Activated naive CD4-positive, alpha-beta T cell treated with anti-CD3 and anti-CD28 coated beads, Interleukin-2, amount 50 U/mL, for 16 hours (primary cell): Measurements from ENCODE around the gene NUP62.
"Not testable (repeated sequence)": the region's sequence is repeated elsewhere in the genome, so short reads cannot be mapped to it uniquely, and the experiment has no call there.

Experiments used
- DNase-seq: peaks from one replicate; pipeline ENCODE4 v3.0.0-alpha.2; 2020

Gene NUP62

GRCh38 chr19:49924881-49925210 is 4.5 kb downstream of the NUP62 start:
- DNase-seq, result not testable (repeated sequence)

DNA sequence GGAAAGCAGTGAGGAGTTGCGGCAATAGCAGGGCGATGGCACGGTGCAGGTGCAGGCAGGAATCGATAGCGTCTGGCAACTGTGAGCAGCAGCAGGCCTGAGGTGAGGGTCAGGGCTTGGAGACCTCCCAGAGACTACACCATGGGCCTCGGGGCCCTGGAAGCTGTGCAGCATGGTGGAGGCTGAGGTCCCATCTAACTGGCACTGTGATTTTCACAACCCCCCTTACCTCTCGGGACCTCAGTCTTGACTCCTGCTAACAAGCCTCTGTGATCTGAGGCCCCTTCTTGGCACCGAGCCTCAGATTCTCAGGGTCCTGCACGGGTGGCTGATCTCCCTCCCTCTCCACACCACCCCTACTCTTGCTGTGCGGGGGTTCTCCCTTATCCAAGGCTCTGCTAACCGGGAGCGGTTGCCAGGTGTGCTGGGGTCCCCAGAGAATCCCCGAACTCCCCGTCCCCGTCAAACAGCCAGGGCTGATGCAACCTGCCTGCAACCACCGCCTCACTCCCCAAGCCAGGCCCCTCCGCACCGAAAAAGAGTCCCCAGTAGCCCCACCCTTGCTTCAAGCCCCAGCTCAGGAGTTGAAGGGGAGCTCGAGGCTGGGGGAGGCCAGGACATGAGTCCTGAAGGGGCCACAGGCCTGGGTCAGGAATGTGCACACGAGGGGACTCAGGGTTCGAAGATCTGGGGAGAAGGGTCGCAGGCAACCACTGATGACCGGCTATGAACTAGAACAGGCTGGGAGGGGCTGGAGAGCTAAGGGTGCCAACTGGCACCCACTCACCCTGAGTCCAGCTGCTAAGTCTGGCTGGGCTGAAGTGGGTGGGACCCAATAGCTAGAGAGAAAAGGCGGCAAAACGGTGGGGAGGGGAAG is 5.1 kb downstream of the NUP62 start:
- no peak for DNase-seq

DNA sequence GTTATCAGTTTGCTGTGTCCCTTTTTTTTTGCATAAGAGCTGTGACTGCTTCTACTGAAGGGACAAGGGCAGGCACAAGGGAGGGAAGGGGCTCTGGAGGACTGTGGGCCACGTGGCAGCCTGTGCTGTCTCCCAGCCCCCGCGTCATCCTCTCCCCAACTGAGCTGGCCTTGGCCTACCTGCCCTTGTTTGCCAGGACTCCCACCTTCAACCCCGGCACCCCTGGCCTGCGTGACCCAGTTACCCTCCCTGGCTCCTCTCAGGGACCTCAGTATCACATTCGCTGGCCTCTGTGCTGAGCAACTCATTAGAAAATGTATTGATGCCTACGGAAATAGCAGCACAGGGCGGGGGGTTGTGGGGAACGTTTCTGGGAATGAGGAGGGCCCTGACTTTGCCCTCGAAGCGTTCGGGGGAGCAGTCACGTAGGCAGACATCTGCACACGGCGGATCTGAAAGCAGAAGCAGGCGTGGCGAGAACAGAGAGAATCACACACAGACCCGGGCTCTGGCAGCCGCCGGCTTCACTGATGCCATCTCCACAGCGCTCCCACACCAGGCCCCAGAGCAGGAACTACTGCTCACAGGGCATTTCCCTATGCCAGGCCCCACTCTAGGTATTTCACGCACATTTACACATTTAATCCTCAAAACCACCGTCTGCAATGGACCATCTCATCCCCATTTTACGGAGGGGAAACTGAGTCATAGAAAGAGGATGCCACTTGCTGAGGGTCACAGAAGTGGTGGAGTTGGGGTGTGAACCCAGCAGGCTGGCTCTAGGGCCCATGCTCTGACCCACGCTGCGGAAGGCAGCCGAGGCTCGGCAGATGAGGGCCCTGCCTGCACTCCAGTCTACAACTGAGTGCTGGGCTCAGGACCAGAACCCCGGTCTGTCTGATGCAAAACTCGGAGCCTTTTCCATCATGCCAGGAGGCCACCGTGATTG is 6.0 kb downstream of the NUP62 start:
- no peak for DNase-seq

DNA sequence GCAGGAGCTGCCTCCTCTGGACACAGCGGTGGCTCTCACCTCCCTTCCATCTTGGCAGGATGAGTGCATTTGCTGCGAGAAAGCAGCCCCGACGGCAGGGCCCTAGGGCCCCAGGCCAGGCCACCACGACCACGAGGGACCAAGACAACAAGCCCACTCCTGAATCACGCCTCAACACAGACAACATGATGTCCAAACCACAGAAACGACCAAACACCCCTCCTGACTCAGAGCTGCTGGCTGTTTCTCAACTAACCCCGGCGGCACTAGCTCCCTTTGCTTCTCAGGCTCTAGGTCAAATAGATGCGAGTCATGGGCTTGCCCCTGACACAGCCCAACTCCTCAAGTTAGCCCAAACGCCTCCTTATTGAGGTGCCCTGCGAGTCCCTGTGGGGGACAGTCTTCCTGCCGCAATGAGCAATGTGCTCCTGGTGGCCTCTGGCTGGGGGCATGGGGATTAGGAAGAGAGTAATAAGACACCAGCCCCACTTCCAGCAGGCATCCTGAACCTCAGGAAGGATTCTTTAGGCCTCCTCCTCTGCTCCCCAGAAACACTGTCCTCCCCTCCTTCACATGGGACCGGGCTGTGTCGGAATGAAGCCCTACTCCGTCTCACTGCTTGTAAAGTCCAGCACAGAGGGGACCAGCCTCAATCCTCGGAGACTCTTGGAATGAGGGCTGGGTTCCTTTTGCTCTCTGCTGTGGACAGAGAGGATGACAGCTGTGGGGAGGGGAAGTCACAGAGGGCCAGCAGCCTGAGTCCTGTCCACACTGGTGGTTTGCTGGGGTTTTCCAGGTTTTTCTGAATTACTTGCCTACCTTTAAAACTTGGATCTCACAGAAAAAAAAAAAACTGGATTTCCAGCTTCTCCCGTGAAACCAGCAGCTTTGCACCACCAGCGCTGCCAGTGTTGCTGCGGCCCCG is 7.2 kb downstream of the NUP62 start:
- DNase-seq, result no peak

DNA sequence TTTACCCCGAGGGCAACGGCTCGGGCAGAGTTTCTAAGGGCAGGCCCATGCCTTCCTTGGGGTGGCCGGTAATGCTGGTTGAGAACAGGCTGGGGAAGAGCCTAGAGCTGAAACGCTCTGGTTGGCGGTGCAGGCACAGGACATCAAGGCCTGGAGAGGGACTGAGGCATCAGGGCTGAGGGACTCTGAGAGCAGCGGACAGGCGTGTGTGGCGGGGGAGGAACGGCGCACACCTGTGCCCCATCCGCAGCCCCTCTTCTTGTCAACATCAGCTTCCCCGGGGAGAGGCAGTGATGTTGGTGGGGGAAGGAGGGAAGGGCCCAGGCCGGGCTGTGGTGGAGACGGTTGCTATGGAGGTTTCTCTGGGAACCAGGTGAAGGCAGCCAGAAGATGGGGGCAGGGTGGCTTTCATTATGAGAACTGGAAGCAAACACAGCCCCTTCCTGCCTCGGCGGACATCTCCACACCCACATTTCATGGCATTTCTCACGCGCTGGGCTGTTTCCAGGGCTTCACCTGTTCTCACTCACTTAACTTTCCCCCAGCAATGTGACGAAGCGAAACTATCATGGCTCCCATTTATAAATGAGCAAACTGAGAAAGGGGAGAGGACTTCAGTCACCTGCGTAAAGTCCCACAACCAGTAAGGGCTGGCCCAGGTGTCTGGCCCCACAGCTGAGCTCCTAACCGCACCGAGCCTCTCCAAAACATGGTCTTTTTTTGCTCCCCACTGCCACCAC is 8.5 kb downstream of the NUP62 start:
- no peak for DNase-seq

DNA sequence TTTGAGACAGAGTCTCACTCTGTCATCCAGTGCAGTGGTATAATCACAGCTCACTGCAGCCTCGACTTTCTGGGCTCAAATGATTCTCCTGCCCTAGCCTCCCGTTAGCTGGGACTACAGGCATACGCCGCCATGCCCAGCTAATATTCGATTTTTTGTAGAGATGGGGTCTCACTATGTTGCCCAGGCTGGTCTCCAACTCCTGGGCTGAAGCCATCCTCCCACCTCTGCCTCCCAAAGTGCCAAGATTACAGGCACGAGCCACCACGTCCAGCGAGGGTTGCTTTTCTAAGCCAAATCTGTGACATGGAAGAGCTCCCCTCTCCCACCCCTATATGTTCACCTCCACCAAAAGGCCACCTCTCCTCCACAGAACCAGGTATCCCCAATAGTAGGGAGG is 11.2 kb downstream of the NUP62 start:
- no peak for DNase-seq

DNA sequence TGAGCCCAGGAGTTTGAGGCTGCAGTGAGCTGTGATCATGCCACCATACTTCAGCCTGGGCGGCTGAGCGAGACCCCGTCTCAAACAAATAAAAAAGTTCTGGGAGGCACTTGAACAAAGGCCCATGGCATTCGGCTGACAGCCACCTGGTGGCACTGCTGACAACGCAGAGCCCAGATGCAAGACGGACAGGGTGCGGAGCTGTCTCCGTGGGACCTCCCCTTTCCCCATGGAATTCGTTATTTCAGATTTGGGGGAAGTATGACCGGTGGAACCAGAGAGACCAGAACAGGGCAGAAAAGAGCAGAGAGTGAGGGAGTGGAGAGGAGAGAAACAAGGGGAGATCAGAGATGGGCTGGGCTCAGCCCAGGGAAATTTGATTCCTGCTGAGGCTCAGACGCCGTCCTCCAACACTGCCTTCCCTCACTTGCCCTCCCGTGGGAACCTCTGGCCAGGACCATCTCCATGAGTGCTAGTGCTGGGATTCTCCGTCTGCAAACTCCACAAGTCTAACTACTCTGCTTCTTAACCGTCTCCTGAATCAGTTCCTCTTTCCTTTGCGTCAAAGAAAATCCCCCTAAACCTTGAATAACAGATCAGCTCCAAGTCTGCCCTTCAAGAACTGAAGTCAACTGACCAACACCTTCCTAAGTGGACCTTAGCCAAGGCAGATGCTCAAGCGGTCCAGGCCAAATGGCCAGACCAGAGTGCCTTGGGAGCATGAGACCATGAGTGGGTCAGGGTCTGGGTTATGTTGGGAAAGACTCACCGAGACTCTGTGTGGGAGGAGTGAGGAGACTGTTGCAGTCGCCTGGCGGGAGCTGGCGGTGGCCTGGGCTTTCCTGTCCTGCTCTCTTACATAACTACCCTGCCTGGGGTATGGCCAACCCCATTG is 12.2 kb downstream of the NUP62 start:
- DNase-seq, result no peak

DNA sequence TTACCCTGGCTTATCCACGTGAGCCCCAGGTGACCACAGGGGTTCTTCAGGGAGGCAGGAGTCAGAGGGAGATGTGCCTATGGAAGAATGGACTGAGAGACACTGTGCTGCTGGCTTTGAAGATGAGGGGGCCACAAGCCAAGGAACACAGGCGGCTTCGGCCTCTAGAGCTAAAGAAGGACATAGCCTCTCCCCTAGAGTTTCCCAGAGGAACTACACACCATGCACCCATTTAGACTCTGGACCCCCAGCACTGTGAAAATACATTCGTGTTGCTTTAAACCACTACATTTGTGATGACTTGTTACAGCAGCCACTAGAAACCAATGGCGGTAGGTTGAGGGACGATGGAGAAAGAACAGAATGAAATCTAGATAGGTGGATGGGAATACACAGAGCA is 14.0 kb downstream of the NUP62 start:
- DNase-seq, result no peak

- no peak for DNase-seq
Measured at GRCh38 chr19:49913720-49914119, 15.6 kb downstream of the NUP62 start.

DNA sequence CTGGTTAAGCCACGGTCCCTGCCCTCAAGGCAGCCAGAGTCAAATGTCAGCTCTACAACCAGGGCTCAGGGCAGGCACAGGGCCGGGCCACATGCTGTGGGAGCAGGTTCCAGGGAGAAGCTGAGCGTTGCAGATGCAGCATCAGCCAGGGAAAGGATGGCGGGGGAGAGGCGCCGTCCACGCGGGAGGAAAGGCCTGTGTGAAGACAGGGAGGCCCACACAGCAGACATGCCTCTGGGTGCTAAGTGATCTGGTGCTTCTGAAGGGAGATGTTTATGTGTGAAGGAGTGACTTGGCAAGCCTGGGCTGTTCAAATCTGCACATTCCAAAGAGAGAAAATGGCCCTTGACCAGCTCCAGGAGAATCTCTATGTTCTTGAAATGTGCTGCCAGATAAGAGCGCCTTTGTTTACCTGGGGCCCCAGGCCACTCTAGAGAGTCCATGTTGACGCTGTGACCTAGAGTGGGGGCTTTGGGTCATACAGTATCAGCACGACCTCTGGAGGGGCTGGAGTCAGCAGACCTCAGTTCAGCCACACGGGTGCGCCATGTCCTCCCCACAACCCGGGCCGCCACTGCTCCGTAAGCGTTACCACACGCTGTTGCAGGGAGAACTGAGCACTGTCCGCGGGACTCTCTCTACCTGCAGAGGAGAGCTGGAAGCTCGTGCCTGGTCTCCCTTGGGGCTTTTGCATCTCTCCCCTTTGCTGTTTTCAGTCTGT is 16.2 kb downstream of the NUP62 start:
- no peak for DNase-seq

DNA sequence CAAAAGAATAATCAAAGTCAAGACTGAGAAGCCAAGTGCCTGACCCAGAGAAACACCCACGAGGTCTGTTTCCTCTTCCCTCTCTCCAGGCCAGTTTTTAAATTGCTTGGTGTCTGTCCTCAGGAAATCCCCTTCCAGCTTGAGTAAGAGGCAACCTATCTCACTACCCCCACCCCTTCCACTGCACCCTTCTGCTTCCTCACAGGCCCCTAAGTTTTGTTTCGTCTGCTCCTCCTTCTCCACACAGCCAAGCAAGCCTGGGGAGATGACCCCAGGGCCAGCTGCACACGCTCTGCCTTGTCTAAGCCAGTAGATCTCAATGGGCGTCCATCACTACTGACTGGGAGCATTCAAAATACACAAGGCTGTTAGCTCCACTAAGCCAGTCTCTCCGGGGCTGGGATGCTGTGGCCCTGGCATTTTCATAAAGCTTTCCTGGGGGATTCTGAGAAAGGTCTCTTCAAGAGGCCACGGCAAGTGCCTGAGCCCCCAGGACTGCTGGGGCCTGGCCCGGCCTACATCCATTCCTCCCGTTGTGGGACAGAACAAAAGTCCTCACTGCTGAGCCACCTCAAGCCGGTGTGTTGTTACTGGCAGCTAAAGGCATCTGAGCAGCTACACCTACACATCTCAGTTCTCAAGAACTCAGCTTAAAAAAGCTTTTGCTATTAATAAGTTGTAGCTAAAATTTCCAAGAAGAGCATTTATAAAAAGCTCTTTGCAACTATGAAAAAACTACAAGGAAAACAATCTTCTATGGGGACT is 17.7 kb downstream of the NUP62 start:
- no peak for DNase-seq

GRCh38 chr19:49910179-49910578 is 19.1 kb downstream of the NUP62 start:
- DNase-seq, result no peak

DNA sequence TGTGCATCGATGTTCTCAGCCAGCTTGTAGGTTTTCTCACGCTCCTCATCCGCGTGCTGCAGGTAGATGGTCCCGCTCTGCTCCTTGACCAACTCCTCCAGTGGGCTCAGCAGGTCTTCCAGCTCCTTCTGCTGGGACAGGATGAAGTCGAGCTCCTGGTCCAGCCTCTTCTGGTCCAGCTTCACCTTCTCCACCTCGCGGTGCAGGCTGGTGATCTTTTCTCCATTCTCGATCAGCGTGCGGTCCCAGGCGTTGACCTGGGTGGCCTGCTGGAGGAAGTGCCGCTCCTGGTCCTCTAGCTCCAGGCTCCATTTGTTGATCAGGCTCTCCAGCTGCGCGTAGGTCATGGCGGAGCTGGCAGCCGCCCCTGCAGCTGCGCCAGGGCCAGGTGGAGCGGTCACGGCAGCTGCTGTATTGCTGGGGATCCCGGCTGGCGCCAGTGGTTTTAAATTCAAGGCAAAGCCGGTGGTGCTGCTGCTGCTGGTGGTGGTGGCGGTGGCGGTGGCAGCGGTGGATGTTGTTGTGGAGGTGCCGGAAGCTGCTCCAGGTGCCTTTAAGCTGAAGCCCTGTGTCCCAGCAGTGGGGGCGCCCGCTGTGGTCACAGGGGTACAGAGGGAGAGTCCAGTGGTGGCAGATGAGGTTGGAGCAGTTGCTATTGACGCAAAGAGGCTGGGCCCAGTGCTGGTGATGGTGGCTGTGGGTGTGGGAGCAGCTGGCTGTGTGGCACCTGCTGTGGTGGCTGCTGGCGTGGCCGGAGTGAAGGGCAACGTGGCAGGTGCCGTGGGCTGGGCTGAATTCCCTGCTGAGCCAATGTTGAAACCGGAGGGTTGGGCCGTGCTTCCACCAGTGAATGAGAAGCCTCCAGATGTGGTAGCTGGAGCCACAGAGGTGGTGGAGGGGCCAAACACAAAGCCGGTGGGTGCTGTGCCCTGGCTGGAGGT is 20.6 kb downstream of the NUP62 start:
- no peak for DNase-seq

GRCh38 chr19:49907745-49908446 is 21.4 kb downstream of the NUP62 start:
- DNase-seq, result no peak

DNA sequence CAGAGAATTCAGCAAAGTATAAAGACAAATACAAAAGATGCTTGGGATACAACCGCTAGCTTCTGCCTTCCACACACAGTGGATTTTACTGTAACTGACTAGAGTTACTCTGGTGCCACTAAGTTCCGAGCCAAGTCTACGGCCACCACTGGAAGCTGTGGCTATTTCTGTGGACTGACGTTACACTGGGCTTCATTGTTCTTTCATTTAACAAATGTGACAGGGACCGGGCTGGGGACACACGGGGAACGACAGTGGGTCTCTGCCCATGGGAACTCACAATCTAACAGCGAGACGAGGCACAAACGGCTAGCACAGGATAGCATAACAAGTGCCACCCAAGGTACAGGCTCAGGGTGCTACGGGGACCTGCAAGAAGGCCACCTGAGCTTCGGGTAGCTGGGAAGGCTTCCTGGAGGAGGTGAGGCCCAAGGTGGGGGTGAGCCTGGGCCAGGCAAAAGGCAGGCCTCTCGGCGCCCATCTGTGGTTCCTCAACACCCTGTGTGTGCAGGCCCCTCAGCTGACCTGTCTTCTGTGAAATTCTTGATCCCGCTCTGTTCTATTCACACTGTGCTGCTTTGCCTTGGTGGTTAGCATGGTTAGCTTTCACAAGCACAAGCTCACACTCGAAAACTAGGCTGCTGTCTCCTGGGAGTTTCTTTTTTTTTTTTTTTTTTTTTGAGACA is 22.3 kb downstream of the NUP62 start:
- DNase-seq, result no peak

GRCh38 chr19:49904136-49904535 is 25.2 kb downstream of the NUP62 start:
- DNase-seq, result no peak
